ENCODE results near the gene NR1H2.
"Not testable (repeated sequence)": the region's sequence is repeated elsewhere in the genome, so short reads cannot be mapped to it uniquely, and the experiment has no call there.

Gene NR1H2

DNA sequence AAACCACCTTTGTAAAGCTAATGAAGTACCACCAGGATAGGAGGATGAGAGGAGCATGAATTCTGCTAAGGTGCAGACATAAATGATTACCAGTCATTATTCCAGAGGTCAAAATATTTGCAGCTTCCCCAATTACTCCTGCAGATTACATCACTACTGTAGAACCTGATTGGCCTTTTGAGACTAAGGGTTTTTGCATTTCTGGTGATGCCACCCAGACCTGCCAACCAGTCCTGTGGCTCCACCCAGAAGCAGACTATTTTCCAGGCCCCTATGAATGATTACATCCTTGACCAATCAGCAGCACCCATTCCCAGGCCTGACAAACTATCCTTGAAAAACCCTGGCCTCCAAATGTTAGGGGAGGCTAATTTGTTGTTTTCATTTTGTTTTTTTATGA is 35.9 kb upstream of the NR1H2 start:
- no peak for TF ChIP-seq CSDC2 (CRISPR knock-in tag; IDR thresholded peaks at IDR 0.05)
- no peak for TF ChIP-seq RARB (CRISPR knock-in tag; IDR thresholded peaks at IDR 0.05)
- no peak for TF ChIP-seq ESRRG (CRISPR knock-in tag; IDR thresholded peaks at IDR 0.05)
- no peak for TF ChIP-seq TCF4 (CRISPR knock-in tag; IDR thresholded peaks at IDR 0.05; ENCODE audit: borderline replicate concordance)
- TF ChIP-seq SNAI2 (CRISPR knock-in tag; IDR thresholded peaks at IDR 0.05) = no peak
- no peak for TF ChIP-seq GLIS3 (CRISPR knock-in tag; IDR thresholded peaks at IDR 0.05)
- no peak for TF ChIP-seq ISL1 (CRISPR knock-in tag; IDR thresholded peaks at IDR 0.05)
- no peak for TF ChIP-seq CREB5 (CRISPR knock-in tag; IDR thresholded peaks at IDR 0.05; ENCODE audit: low read depth)
- TF ChIP-seq, protein P1, sequence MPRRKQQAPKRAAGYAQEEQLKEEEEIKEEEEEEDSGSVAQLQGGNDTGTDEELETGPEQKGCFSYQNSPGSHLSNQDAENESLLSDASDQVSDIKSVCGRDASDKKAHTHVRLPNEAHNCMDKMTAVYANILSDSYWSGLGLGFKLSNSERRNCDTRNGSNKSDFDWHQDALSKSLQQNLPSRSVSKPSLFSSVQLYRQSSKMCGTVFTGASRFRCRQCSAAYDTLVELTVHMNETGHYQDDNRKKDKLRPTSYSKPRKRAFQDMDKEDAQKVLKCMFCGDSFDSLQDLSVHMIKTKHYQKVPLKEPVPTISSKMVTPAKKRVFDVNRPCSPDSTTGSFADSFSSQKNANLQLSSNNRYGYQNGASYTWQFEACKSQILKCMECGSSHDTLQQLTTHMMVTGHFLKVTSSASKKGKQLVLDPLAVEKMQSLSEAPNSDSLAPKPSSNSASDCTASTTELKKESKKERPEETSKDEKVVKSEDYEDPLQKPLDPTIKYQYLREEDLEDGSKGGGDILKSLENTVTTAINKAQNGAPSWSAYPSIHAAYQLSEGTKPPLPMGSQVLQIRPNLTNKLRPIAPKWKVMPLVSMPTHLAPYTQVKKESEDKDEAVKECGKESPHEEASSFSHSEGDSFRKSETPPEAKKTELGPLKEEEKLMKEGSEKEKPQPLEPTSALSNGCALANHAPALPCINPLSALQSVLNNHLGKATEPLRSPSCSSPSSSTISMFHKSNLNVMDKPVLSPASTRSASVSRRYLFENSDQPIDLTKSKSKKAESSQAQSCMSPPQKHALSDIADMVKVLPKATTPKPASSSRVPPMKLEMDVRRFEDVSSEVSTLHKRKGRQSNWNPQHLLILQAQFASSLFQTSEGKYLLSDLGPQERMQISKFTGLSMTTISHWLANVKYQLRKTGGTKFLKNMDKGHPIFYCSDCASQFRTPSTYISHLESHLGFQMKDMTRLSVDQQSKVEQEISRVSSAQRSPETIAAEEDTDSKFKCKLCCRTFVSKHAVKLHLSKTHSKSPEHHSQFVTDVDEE (CRISPR knock-in tag; IDR thresholded peaks at IDR 0.05) = no peak
- no peak for TF ChIP-seq POU6F1 (CRISPR knock-in tag; IDR thresholded peaks at IDR 0.05; ENCODE audit: borderline replicate concordance, low read depth)
- TF ChIP-seq ZC3H10 (CRISPR knock-in tag; IDR thresholded peaks at IDR 0.05) = no peak
- TF ChIP-seq OSR1 (CRISPR knock-in tag; IDR thresholded peaks at IDR 0.05) = no peak
- TF ChIP-seq TOX (CRISPR knock-in tag; IDR thresholded peaks at IDR 0.05; ENCODE audit: borderline replicate concordance) = no peak
- TF ChIP-seq ZFP30 (CRISPR knock-in tag; IDR thresholded peaks at IDR 0.05) = no peak
- no peak for TF ChIP-seq CSRNP3 (CRISPR knock-in tag; IDR thresholded peaks at IDR 0.05)
- TF ChIP-seq, protein P2, sequence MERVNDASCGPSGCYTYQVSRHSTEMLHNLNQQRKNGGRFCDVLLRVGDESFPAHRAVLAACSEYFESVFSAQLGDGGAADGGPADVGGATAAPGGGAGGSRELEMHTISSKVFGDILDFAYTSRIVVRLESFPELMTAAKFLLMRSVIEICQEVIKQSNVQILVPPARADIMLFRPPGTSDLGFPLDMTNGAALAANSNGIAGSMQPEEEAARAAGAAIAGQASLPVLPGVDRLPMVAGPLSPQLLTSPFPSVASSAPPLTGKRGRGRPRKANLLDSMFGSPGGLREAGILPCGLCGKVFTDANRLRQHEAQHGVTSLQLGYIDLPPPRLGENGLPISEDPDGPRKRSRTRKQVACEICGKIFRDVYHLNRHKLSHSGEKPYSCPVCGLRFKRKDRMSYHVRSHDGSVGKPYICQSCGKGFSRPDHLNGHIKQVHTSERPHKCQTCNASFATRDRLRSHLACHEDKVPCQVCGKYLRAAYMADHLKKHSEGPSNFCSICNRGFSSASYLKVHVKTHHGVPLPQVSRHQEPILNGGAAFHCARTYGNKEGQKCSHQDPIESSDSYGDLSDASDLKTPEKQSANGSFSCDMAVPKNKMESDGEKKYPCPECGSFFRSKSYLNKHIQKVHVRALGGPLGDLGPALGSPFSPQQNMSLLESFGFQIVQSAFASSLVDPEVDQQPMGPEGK (CRISPR knock-in tag; IDR thresholded peaks at IDR 0.05; ENCODE audit: borderline replicate concordance) = no peak
- TF ChIP-seq ARNTL (CRISPR knock-in tag; IDR thresholded peaks at IDR 0.05; ENCODE audit: borderline replicate concordance, low read depth) = no peak
- TF ChIP-seq BACH2 (CRISPR knock-in tag; IDR thresholded peaks at IDR 0.05; ENCODE audit: borderline replicate concordance) = no peak
- TF ChIP-seq ZNF8 (CRISPR knock-in tag; IDR thresholded peaks at IDR 0.05) = no peak
- no peak for TF ChIP-seq ZNF565 (CRISPR knock-in tag; conservative IDR thresholded peaks at IDR 0.05; ENCODE audit: low read depth)

DNA sequence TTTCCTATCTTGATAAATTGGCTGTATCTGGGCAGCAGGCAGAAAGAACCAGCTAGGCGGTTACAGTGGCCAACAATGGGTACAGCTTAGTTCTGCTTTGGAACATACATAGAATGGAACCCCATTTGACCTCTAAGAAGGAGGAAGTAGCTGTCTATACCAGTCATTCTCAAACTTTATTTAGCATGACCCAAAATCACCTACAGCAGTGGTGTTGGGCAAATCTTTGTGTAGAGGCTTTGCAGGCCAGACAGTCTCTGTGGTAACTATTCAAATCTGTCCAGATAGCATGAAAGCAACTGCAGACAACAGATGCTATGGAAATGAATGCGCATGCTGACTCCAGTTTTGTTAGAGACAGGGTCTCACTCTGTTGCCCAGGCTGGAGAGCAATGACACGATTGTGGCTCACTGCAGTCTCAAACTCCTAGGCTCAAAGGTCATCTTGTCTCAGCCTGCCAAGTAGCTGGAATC is 35.1 kb upstream of the NR1H2 start:
- TF ChIP-seq RARB (CRISPR knock-in tag; IDR thresholded peaks at IDR 0.05) (no peak), ZNF8 (CRISPR knock-in tag; IDR thresholded peaks at IDR 0.05) (no peak), SNAI2 (CRISPR knock-in tag; IDR thresholded peaks at IDR 0.05) (no peak)
- ATAC-seq = no peak

More for the DNA sequence above, 35.9 kb upstream of the NR1H2 start:
- ATAC-seq = no peak

DNA sequence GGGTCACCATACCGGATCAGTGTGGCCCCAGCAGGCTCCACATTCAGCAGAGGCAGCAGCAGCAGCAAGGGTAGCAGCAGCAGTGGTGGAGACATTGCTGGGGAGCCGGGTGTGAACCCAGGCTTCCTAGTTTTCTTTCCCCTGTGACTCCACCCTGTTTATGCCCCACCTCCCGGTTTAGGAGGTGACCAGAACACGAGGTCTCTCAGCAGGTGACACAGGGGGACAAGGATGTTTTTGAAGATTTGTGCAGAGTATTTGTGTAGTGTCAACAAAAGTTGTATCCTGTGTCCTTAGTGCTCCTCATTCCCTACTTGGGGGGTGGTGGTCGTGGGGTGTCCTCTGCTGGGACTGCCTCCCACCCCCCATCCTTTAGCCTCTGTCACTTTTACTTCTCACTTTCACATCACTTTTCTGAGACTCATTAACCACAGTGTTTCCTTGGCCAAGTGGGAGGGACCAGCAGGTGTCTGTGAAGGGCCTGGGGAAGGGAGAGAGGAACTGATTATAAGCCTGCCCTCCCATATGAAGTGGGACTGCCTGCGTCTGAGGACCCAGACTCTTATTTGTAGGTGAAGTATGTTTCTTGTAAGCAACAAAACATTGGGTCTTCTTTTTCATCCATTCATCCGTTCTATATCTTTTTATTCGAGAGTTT is 31.5 kb upstream of the NR1H2 start:
- TF ChIP-seq, protein P1 (CRISPR knock-in tag; IDR thresholded peaks at IDR 0.05) = no peak
- TF ChIP-seq BACH2 (CRISPR knock-in tag; IDR thresholded peaks at IDR 0.05; ENCODE audit: borderline replicate concordance) (no peak), ISL1 (CRISPR knock-in tag; IDR thresholded peaks at IDR 0.05) (no peak), RARB (CRISPR knock-in tag; IDR thresholded peaks at IDR 0.05) (no peak), ZNF565 (CRISPR knock-in tag; conservative IDR thresholded peaks at IDR 0.05; ENCODE audit: low read depth) (no peak), POU6F1 (CRISPR knock-in tag; IDR thresholded peaks at IDR 0.05; ENCODE audit: borderline replicate concordance, low read depth) (no peak)
- no peak for ATAC-seq

GRCh38 chr19:50347089-50347581 is 29.1 kb upstream of the NR1H2 start:
- ATAC-seq = not testable (repeated sequence)

All from SK-N-SH treated with all-trans-retinoic acid at 6 μM for 48 hours (cell line).